Dendritic cell treated with granulocyte-macrophage colony-stimulating factor and Interleukin-4, amounts not matched to agents 40 ng/mL and 50 ng/mL, for 4 days (primary cell): Measurements from ENCODE around the gene PIGZ.

Experiments
- H3K27ac Mint-ChIP-seq: one replicate; pipeline ENCODE4 v1.8.0; 2022; ENCODE audit warnings: mild to moderate bottlenecking, mixed read lengths
- H3K27me3 Mint-ChIP-seq: one replicate; pipeline ENCODE4 v1.8.0; 2022; ENCODE audit warnings: mild to moderate bottlenecking, mixed read lengths
- H3K36me3 Mint-ChIP-seq: one replicate; pipeline ENCODE4 v1.8.0; 2022; ENCODE audit warnings: low read depth, mixed read lengths
- H3K4me1 Mint-ChIP-seq: one replicate; pipeline ENCODE4 v1.8.0; 2022; ENCODE audit warnings: low read depth, mixed read lengths
- H3K4me3 Mint-ChIP-seq: one replicate; pipeline ENCODE4 v1.8.0; 2022; ENCODE audit warnings: mild to moderate bottlenecking, moderate library complexity, mixed read lengths
- H3K9me3 Mint-ChIP-seq: one replicate; pipeline ENCODE4 v1.8.0; 2022; ENCODE audit warnings: mixed read lengths
- intact Hi-C: fragments of 100-400 bp; cut with micrococcal nuclease; formaldehyde crosslinking; loops from one replicate; pipeline ENCODE4 v1.15.0; 2022

PIGZ gene

DNA sequence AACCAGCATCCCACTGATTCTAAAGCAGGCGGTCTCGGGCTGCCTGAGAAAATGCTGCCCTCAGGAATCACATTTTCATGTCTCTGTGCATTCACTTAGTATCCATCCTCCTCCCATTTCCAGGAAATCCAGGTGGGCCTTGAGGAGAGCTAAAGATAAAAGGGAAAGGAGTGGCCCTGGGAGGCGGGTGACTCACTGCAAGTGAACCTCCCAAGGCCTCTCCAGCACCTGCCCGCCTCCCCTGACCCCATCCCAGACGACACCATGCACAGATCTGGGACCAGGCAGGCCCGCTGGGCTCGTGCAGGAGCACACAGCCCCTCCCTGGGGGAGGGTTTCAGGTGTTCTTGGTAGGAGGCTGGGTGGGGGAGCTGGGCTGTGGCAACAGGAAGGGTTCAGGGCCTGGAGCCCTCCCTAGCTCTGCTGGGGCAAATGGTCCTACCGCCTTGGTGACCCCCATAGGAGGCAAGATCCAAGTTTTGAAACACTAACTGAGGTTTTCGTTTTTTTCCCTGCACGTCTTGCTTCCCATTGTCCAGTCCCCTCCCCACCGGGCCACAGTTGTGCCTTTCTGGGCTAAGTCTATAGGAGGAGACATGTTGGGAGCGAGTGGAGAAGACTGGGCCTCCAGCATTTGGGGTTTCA is 38.8 kb upstream of the PIGZ start:
- Mint-ChIP-seq H3K9me3 (no peaks in the 10 kb centered on the region), H3K27me3 (peaks cover 21% of the 10 kb centered on the region), H3K36me3 (no peaks in the 10 kb centered on the region), H3K4me1 (peaks cover 18% of the 10 kb centered on the region), H3K27ac (no peak overlapping the region), H3K4me3 (no peak overlapping the region)
- intact Hi-C loops = no loop called here

DNA sequence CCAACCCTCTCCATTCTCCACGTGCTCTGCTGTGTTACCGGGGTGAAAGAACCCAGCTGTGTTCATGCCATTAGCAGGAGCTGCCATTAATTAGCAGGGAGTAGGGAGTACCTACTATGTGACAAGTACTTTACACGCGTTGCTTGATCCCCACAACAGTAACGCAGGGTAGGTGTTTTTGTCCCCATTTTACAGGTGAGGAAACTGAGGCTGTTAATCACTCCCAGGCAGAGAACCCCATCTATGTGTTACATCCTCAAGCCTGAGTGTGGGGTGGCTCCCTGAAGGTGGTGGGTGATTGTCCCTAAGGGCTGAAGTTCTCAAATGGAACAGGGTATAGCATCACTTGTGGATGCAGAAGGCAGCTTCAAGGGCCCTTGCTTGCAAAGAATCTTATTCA is 38.2 kb upstream of the PIGZ start:
- no peaks in the 10 kb centered on the region for H3K36me3 Mint-ChIP-seq
- intact Hi-C loops = no loop called here
- H3K4me1 Mint-ChIP-seq = peaks cover 21% of the 10 kb centered on the region
- peaks cover 21% of the 10 kb centered on the region for H3K27me3 Mint-ChIP-seq
- H3K4me3 Mint-ChIP-seq = no peak overlapping the region
- no peak overlapping the region for H3K27ac Mint-ChIP-seq
- no peaks in the 10 kb centered on the region for H3K9me3 Mint-ChIP-seq

DNA sequence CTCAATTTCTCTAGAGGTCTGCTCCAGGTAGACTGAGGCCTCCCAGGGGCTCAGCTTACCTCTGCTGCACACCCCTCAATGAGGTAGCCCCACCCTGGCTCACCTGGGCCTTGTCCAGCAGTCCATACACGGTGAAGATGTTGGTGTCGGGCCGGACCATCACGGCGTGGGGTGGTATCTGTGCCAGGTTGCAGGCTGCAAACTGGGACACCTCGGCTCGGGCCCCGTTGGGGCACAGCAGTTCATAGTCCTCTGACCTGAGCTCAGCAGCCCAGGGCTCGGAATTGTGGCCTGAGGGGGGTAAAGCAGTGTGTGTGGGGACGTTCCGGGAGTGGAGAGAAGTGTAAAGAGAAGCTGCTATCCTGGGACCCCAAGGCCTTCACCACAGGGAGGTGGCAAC is 37.8 kb upstream of the PIGZ start:
- no peaks in the 10 kb centered on the region for H3K36me3 Mint-ChIP-seq
- peaks cover 25% of the 10 kb centered on the region for H3K27me3 Mint-ChIP-seq
- intact Hi-C loops = no loop called here
- peaks cover 25% of the 10 kb centered on the region for H3K4me1 Mint-ChIP-seq
- H3K4me3 Mint-ChIP-seq = no peak overlapping the region
- no peak overlapping the region for H3K27ac Mint-ChIP-seq
- H3K9me3 Mint-ChIP-seq = no peaks in the 10 kb centered on the region

GRCh38 chr3:197003461-197004385 is 35.1 kb upstream of the PIGZ start:
- Mint-ChIP-seq H3K36me3 (no peaks in the 10 kb centered on the region), H3K4me1 (peaks cover 41% of the 10 kb centered on the region), H3K4me3 (peak overlapping the region; percentile 76), H3K27ac (peak overlapping the region; percentile 79), H3K9me3 (no peaks in the 10 kb centered on the region), H3K27me3 (peaks cover 25% of the 10 kb centered on the region)
- intact Hi-C loops = loop anchor here (2.0 kb wide), 2 partner anchors 25 to 183 kb away; partner anchors contain the start of gene MELTF

DNA sequence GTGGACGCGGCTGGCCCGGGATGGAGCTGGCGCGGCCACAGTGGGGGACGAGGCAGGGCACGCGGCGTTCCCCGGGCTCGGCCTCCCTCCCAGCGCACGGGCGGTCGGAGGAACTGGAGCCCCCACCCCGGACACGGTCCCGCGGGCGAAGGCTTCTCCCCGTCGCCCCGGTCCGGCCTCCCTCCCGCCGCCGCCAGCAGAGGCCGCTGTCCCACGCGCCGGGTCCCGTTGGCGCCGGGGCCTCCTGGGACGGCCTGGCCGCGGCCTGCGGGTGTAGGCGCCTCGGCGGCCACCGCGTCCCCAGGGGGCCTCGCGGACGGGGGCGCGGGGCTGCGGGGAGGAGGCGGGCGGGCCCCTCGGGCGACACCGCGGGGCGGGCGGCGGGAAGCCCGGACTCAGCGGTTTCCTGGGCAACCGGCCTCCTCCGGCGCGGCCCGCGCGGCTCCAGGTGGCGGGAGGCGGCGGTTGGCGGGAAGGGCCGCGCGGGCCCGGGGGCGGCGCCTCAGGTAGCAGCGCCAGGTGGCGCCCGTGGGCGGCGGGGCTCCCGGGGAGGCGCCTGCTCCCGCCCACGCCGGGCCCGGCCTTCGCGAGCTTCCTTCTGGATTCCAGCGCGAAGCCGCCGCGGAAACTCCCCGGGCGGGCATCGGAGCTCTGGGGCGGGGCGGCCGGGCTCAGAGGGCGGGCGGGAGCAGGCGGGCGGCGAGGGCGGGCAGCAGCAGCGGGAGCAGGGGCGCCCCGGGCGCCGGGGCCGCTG is 34.2 kb upstream of the PIGZ start:
- Mint-ChIP-seq H3K9me3 (no peaks in the 10 kb centered on the region), H3K4me1 (peaks cover 41% of the 10 kb centered on the region), H3K27ac (peak overlapping the region; percentile 82), H3K4me3 (peak overlapping the region; percentile 75), H3K36me3 (no peaks in the 10 kb centered on the region), H3K27me3 (peaks cover 25% of the 10 kb centered on the region)
- intact Hi-C loops = loop anchor here (2.0 kb wide), 2 partner anchors 26 to 184 kb away; partner anchors contain the start of gene MELTF

GRCh38 chr3:197001972-197002700 is 33.5 kb upstream of the PIGZ start:
- intact Hi-C loops = loop anchor here (2.0 kb wide), 2 partner anchors 27 to 185 kb away; partner anchors contain the start of gene MELTF
- no peaks in the 10 kb centered on the region for H3K9me3 Mint-ChIP-seq
- H3K4me1 Mint-ChIP-seq = peaks cover 41% of the 10 kb centered on the region
- no peaks in the 10 kb centered on the region for H3K36me3 Mint-ChIP-seq
- H3K4me3 Mint-ChIP-seq = peak overlapping the region; percentile 75
- peaks cover 25% of the 10 kb centered on the region for H3K27me3 Mint-ChIP-seq
- peak overlapping the region; percentile 82 for H3K27ac Mint-ChIP-seq

DNA sequence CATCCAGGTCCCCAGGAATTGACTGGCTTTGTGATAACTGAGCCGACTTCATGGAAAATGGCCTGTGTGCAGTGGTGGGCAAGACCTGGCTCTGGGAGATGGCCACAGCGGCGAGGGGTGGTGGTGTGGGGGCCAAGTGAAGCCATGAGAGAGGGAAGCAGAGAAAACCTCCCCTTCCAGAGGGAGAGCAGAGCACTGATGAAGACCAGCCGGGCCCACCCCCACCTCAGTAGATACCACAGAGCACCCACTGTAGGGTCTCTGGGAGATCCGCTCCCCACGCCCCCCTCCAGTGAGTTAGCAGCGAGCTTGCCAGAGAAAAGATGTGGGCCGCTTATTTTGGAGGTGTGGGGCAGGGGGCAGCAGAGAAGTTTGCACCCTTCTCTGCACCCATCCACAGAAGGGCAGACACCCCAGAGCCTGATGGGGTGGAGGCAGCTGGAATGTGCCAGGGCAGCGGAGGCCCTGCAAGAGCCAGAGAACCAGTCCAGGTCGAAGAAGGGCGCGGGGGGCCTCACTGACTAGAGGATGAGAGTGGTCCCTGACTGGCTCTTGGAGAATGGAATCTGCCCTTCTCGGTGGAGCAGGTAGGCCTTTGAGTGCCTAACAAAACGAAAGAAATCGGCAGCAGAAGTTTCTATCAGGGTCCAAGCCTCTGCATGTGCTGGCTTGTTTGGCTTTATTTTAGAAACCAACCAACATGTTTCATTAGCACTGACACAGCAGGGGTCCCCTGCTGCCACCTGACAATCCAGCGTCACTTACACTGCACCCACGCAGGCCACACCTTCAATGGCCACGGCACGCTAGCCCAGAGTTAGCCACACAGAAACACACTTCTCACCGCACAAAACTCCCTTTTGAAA is 32.7 kb upstream of the PIGZ start:
- intact Hi-C loops = no loop called here
- H3K27ac Mint-ChIP-seq = peak overlapping the region; percentile 82
- peak overlapping the region; percentile 75 for H3K4me3 Mint-ChIP-seq

DNA sequence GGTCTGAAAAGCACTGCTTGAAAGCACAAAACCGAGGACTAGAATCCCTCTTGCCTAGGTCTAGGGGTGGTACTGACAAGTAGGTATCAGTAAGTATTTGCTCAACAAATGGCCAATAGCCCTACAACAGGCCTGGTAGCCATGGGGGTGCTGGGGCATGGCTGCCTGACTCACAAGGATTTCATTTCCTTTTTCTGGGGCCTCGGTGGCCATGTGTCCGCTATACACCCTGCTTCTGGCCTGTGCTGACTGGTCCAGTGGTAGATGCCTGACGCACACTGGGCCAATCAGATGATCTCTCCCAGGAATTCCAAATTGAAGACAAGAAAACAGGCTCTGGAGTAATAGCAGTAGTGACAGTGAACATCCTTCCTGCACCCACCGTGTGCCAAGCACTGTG is 31.6 kb upstream of the PIGZ start:
- Mint-ChIP-seq H3K27me3 (peaks cover 19% of the 10 kb centered on the region), H3K9me3 (no peaks in the 10 kb centered on the region), H3K27ac (no peak overlapping the region), H3K4me3 (no peak overlapping the region), H3K4me1 (peaks cover 40% of the 10 kb centered on the region), H3K36me3 (no peaks in the 10 kb centered on the region)
- intact Hi-C loops = no loop called here

More for the DNA sequence above, 32.7 kb upstream of the PIGZ start:
- Mint-ChIP-seq H3K9me3 (no peaks in the 10 kb centered on the region), H3K36me3 (no peaks in the 10 kb centered on the region), H3K4me1 (peaks cover 41% of the 10 kb centered on the region), H3K27me3 (peaks cover 23% of the 10 kb centered on the region)

DNA sequence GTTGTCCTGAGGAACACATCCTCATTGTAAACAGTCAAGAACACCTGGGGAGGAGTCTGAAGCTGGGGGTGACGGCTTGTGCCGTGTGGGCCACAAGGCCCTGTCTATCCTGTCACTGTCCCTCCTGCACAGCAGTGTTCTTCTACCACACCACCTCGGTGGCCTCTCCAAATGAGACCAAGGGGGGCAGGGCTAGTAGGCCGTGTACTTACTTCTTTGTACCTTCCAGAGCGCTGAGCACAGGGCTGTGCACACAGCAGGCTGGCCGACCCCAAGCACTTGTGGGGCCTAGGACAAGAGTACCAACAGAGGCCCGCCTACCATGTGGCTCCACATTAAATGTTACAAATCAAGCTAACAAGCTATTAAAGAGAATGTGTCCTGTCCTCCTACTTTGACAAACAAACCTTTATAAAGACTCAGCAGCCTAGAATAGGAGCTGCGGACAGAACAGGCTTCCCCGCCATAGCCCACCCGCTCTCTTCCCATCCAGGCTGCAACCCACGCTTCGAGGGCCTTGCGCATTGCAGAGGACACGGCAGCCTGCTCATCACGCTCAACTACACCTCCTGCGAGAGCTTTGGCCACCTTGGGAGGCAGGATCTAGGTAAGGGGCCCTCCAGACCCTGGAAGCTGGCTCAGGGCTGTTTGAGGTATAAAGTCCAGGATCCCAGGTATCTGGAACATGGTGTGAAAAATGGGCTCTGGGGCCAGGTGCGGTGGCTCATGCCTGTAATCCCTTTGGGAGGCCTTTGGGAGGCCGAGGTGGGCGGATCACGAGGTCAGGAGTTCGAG is 30.5 kb upstream of the PIGZ start:
- H3K4me3 Mint-ChIP-seq = no peak overlapping the region
- intact Hi-C loops = no loop called here
- no peaks in the 10 kb centered on the region for H3K36me3 Mint-ChIP-seq
- no peaks in the 10 kb centered on the region for H3K9me3 Mint-ChIP-seq
- H3K4me1 Mint-ChIP-seq = peaks cover 30% of the 10 kb centered on the region
- H3K27me3 Mint-ChIP-seq = peaks cover 11% of the 10 kb centered on the region
- H3K27ac Mint-ChIP-seq = no peak overlapping the region

DNA sequence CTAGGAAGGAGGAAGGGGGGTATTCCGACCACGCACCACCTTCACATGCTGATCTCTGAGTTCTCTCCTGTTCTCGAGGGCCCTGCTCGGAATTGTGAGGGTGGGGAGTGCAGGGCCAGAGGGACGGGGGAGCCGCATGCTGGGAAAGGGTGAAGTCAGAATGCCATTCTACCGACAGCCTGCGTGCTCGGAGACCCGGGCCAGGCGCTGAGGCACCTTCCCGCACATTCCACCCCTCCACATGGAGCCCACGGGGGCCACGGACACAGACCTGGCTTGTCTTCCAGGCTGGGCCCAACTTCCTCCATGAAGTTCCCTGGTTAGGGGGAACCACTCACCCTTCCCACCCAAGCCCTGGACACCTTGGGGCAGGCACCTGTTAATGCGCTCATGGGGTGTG is 28.7 kb upstream of the PIGZ start:
- Mint-ChIP-seq H3K4me1 (peaks cover 24% of the 10 kb centered on the region), H3K4me3 (no peak overlapping the region), H3K36me3 (no peaks in the 10 kb centered on the region), H3K27me3 (peaks cover 6% of the 10 kb centered on the region), H3K27ac (no peak overlapping the region), H3K9me3 (no peaks in the 10 kb centered on the region)
- intact Hi-C loops = no loop called here

GRCh38 chr3:196996454-196997265 is 28.0 kb upstream of the PIGZ start:
- Mint-ChIP-seq H3K4me3 (no peak overlapping the region), H3K27ac (no peak overlapping the region), H3K4me1 (peaks cover 18% of the 10 kb centered on the region), H3K36me3 (no peaks in the 10 kb centered on the region), H3K27me3 (peaks cover 4% of the 10 kb centered on the region), H3K9me3 (no peaks in the 10 kb centered on the region)
- intact Hi-C loops = no loop called here
